ENCODE data around the gene NGEF. TPM values are rescaled to one million over a fixed set of nuclear protein-coding genes. Genes with fewer than 3 reads are reported as not detected.

NGEF gene
- total RNA-seq, 2 experiments from 2014 or later: not detected

DNA sequence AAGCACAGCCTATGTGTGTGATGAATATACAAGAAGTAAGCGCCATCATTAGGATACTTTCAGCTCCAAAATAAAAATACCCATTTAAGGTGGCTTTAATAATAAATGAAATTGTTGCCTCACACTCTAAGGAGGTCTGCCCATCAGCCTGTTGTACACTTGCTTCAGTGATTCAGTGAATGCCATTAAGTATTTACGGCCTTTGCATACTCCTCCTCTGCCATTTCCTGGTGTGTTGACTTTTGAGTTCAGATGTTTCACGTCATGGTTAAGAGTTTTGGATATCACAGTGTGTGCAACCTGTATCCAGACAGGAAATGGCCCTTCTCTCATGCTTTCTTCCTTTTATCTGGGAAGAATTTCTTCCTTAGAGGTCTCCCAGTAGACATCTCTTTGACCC, 181.6 kb downstream of the NGEF start:
- Mint-ChIP-seq H3K4me3 (no peak overlapping the region), H3K27ac (no peak overlapping the region), H3K27me3 (ENCODE audit: low read depth) (no peaks in the 10 kb centered on the region), H3K36me3 (ENCODE audit: low read depth) (peaks cover 52% of the 10 kb centered on the region), H3K4me1 (ENCODE audit: low read depth) (peaks cover 2% of the 10 kb centered on the region), H3K9me3 (ENCODE audit: insufficient read depth) (no peaks in the 10 kb centered on the region)
- DNase-seq (no peak), ATAC-seq (no peak)
- CTCF ChIA-PET: interaction anchor here (1.6 kb wide), 1 partner anchor 11 kb away, joined by 6 read pairs; no protein-coding TSS in a partner anchor
- POLR2A ChIA-PET: no interaction called here

DNA sequence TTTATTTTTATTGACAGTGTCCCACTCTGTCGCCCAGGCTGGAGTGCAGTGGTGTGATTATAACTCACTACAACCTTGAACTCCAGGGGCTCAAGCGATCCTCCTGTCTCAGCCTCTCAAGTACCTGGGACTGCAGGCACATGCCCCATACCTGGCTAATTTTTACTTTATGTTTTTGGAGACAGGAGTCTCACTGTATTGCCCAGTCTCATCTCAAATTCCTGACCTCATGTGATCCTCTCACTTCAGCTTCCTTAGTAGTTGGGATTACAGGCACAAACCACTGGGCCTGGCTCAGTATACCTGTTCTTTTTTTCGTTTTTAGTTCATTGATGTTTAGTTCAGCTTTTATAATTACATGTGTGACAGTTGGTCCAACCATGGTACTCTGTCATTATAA, 183.1 kb downstream of the NGEF start:
- no peak for DNase-seq
- Mint-ChIP-seq H3K9me3 (ENCODE audit: insufficient read depth) (no peaks in the 10 kb centered on the region), H3K4me3 (no peak overlapping the region), H3K27me3 (ENCODE audit: low read depth) (no peaks in the 10 kb centered on the region), H3K27ac (no peak overlapping the region), H3K4me1 (ENCODE audit: low read depth) (peaks cover 2% of the 10 kb centered on the region), H3K36me3 (ENCODE audit: low read depth) (peaks cover 57% of the 10 kb centered on the region)
- no peak for ATAC-seq
- ChIA-PET CTCF (no interaction called here), POLR2A (no interaction called here)

Other genes with a start within 250 kb of the NGEF start
- gene KCNJ13, start 236.7 kb downstream of the NGEF start, total RNA-seq: not detected
- 1 to 10 TPM in 1 of 2 experiments, under 1 TPM in 1; 0.99 to 2.2 TPM for gene SNORC, start 143.0 kb downstream of the NGEF start, total RNA-seq
- gene NEU2, start 19.4 kb upstream of the NGEF start, total RNA-seq: not detected
- 100 to 1,000 TPM; 108 to 122 TPM for gene INPP5D, start 47.1 kb upstream of the NGEF start, total RNA-seq
- 10 to 100 TPM; 47.2 to 50.5 TPM for gene ATG16L1, start 238.4 kb upstream of the NGEF start, total RNA-seq